ENCODE data around the gene NRG3. TPM values are rescaled to one million over a fixed set of nuclear protein-coding genes. Genes with fewer than 3 reads are reported as not detected.
"Not testable (repeated sequence)": the region's sequence is repeated elsewhere in the genome, so short reads cannot be mapped to it uniquely, and the experiment has no call there.

NRG3 gene
- total RNA-seq, 1 donor from 2014 or later, result not detected

- Mint-ChIP-seq H3K27me3 (ENCODE audit: insufficient read depth) (no peaks in the 10 kb centered on the region), H3K27ac (no peak overlapping the region), H3K4me1 (ENCODE audit: low read depth) (no peaks in the 10 kb centered on the region), H3K4me3 (no peak overlapping the region), H3K36me3 (ENCODE audit: low read depth) (no peaks in the 10 kb centered on the region), H3K9me3 (no peaks in the 10 kb centered on the region)
- intact Hi-C loops (cut with micrococcal nuclease), result no loop called here
- DNase-seq (ENCODE audit: low spot score), result no peak
Observed at GRCh38 chr10:82953909-82954308, 1078.9 kb downstream of the NRG3 start.

GRCh38 chr10:82960421-82961060 is 1085.5 kb downstream of the NRG3 start:
- H3K9me3 Mint-ChIP-seq; H3K27me3 Mint-ChIP-seq (ENCODE audit: insufficient read depth); H3K4me1 Mint-ChIP-seq (ENCODE audit: low read depth); H3K36me3 Mint-ChIP-seq (ENCODE audit: low read depth); intact Hi-C loops (cut with micrococcal nuclease); DNase-seq (ENCODE audit: low spot score); H3K4me3 Mint-ChIP-seq; H3K27ac Mint-ChIP-seq: not testable (repeated sequence)

GRCh38 chr10:82961864-82962263 is 1086.9 kb downstream of the NRG3 start:
- Mint-ChIP-seq H3K36me3 (ENCODE audit: low read depth) (no peaks in the 10 kb centered on the region), H3K27ac (no peak overlapping the region), H3K9me3 (no peaks in the 10 kb centered on the region), H3K4me3 (no peak overlapping the region), H3K4me1 (ENCODE audit: low read depth) (no peaks in the 10 kb centered on the region), H3K27me3 (ENCODE audit: insufficient read depth) (no peaks in the 10 kb centered on the region)
- no peak for DNase-seq (ENCODE audit: low spot score)
- intact Hi-C loops (cut with micrococcal nuclease), result no loop called here

GRCh38 chr10:82966130-82966529 is 1091.1 kb downstream of the NRG3 start:
- no peaks in the 10 kb centered on the region for H3K4me1 Mint-ChIP-seq (ENCODE audit: low read depth)
- intact Hi-C loops (cut with micrococcal nuclease), result no loop called here
- H3K27me3 Mint-ChIP-seq (ENCODE audit: insufficient read depth), result no peaks in the 10 kb centered on the region
- no peak overlapping the region for H3K4me3 Mint-ChIP-seq
- no peak overlapping the region for H3K27ac Mint-ChIP-seq
- no peaks in the 10 kb centered on the region for H3K36me3 Mint-ChIP-seq (ENCODE audit: low read depth)
- no peak for DNase-seq (ENCODE audit: low spot score)
- no peaks in the 10 kb centered on the region for H3K9me3 Mint-ChIP-seq

GRCh38 chr10:82968533-82968932 is 1093.5 kb downstream of the NRG3 start:
- H3K36me3 Mint-ChIP-seq (ENCODE audit: low read depth), result no peaks in the 10 kb centered on the region
- H3K27me3 Mint-ChIP-seq (ENCODE audit: insufficient read depth), result no peaks in the 10 kb centered on the region
- no peaks in the 10 kb centered on the region for H3K9me3 Mint-ChIP-seq
- intact Hi-C loops (cut with micrococcal nuclease), result no loop called here
- H3K4me1 Mint-ChIP-seq (ENCODE audit: low read depth), result no peaks in the 10 kb centered on the region
- no peak for DNase-seq (ENCODE audit: low spot score)
- H3K27ac Mint-ChIP-seq, result no peak overlapping the region
- no peak overlapping the region for H3K4me3 Mint-ChIP-seq

GRCh38 chr10:82969405-82969804 is 1094.4 kb downstream of the NRG3 start:
- Mint-ChIP-seq H3K4me1 (ENCODE audit: low read depth) (no peaks in the 10 kb centered on the region), H3K27ac (no peak overlapping the region), H3K27me3 (ENCODE audit: insufficient read depth) (no peaks in the 10 kb centered on the region), H3K36me3 (ENCODE audit: low read depth) (no peaks in the 10 kb centered on the region), H3K9me3 (no peaks in the 10 kb centered on the region), H3K4me3 (no peak overlapping the region)
- DNase-seq (ENCODE audit: low spot score), result no peak
- intact Hi-C loops (cut with micrococcal nuclease), result no loop called here

GRCh38 chr10:82980321-82980720 is 1105.3 kb downstream of the NRG3 start:
- intact Hi-C loops (cut with micrococcal nuclease), result no loop called here
- H3K27ac Mint-ChIP-seq, result no peak overlapping the region
- no peaks in the 10 kb centered on the region for H3K36me3 Mint-ChIP-seq (ENCODE audit: low read depth)
- no peaks in the 10 kb centered on the region for H3K4me1 Mint-ChIP-seq (ENCODE audit: low read depth)
- H3K9me3 Mint-ChIP-seq, result peaks cover 4% of the 10 kb centered on the region
- no peaks in the 10 kb centered on the region for H3K27me3 Mint-ChIP-seq (ENCODE audit: insufficient read depth)
- DNase-seq (ENCODE audit: low spot score), result no peak
- H3K4me3 Mint-ChIP-seq, result no peak overlapping the region

GRCh38 chr10:82981137-82981723 is 1106.2 kb downstream of the NRG3 start:
- Mint-ChIP-seq H3K4me1 (ENCODE audit: low read depth) (no peaks in the 10 kb centered on the region), H3K36me3 (ENCODE audit: low read depth) (no peaks in the 10 kb centered on the region), H3K27me3 (ENCODE audit: insufficient read depth) (no peaks in the 10 kb centered on the region), H3K27ac (no peak overlapping the region), H3K4me3 (no peak overlapping the region), H3K9me3 (peaks cover 6% of the 10 kb centered on the region)
- no peak for DNase-seq (ENCODE audit: low spot score)
- intact Hi-C loops (cut with micrococcal nuclease), result no loop called here

- Mint-ChIP-seq H3K27ac (no peak overlapping the region), H3K9me3 (peaks cover 6% of the 10 kb centered on the region), H3K36me3 (ENCODE audit: low read depth) (no peaks in the 10 kb centered on the region), H3K4me3 (no peak overlapping the region), H3K4me1 (ENCODE audit: low read depth) (no peaks in the 10 kb centered on the region), H3K27me3 (ENCODE audit: insufficient read depth) (no peaks in the 10 kb centered on the region)
- DNase-seq (ENCODE audit: low spot score), result no peak
- intact Hi-C loops (cut with micrococcal nuclease), result no loop called here
Observed at GRCh38 chr10:82982110-82982608, 1107.2 kb downstream of the NRG3 start.

GRCh38 chr10:82986216-82986615 is 1111.2 kb downstream of the NRG3 start:
- H3K27ac Mint-ChIP-seq, result no peak overlapping the region
- no peaks in the 10 kb centered on the region for H3K27me3 Mint-ChIP-seq (ENCODE audit: insufficient read depth)
- H3K36me3 Mint-ChIP-seq (ENCODE audit: low read depth), result no peaks in the 10 kb centered on the region
- H3K4me1 Mint-ChIP-seq (ENCODE audit: low read depth), result no peaks in the 10 kb centered on the region
- intact Hi-C loops (cut with micrococcal nuclease), result no loop called here
- H3K4me3 Mint-ChIP-seq, result no peak overlapping the region
- peaks cover 6% of the 10 kb centered on the region for H3K9me3 Mint-ChIP-seq
- DNase-seq (ENCODE audit: low spot score), result no peak

- H3K27me3 Mint-ChIP-seq (ENCODE audit: insufficient read depth); DNase-seq (ENCODE audit: low spot score); intact Hi-C loops (cut with micrococcal nuclease); H3K27ac Mint-ChIP-seq; H3K4me1 Mint-ChIP-seq (ENCODE audit: low read depth); H3K36me3 Mint-ChIP-seq (ENCODE audit: low read depth); H3K4me3 Mint-ChIP-seq: not testable (repeated sequence)
- H3K9me3 Mint-ChIP-seq, result peaks cover 12% of the 10 kb centered on the region
Observed at GRCh38 chr10:83006479-83006878, 1131.5 kb downstream of the NRG3 start.

- Mint-ChIP-seq H3K27me3 (ENCODE audit: insufficient read depth) (no peaks in the 10 kb centered on the region), H3K36me3 (ENCODE audit: low read depth) (no peaks in the 10 kb centered on the region), H3K27ac (no peak overlapping the region), H3K9me3 (peaks cover 10% of the 10 kb centered on the region), H3K4me1 (ENCODE audit: low read depth) (no peaks in the 10 kb centered on the region), H3K4me3 (no peak overlapping the region)
- intact Hi-C loops (cut with micrococcal nuclease), result no loop called here
- no peak for DNase-seq (ENCODE audit: low spot score)
Observed at GRCh38 chr10:83007510-83007909, 1132.5 kb downstream of the NRG3 start.

- H3K36me3 Mint-ChIP-seq (ENCODE audit: low read depth), result no peaks in the 10 kb centered on the region
- H3K4me1 Mint-ChIP-seq (ENCODE audit: low read depth), result no peaks in the 10 kb centered on the region
- H3K4me3 Mint-ChIP-seq, result no peak overlapping the region
- H3K9me3 Mint-ChIP-seq, result no peaks in the 10 kb centered on the region
- H3K27me3 Mint-ChIP-seq (ENCODE audit: insufficient read depth), result no peaks in the 10 kb centered on the region
- DNase-seq (ENCODE audit: low spot score), result no peak
- H3K27ac Mint-ChIP-seq, result no peak overlapping the region
- intact Hi-C loops (cut with micrococcal nuclease), result no loop called here
Observed at GRCh38 chr10:83012866-83013265, 1137.9 kb downstream of the NRG3 start.

All from activated T-helper 1 cell treated with anti-CD3 and anti-CD28 coated beads, Interleukin-12 subunit alpha, Interleukin-12 subunit beta, Interleukin-2, Interleukin-4 antibody, amounts not matched to agents 30 ng/mL and 10 ng/mL and 1 ng/mL, durations not matched to agents 14 hours and 24 hours and 36 hours (primary cell).